T-helper 1 cell (primary cell): Measurements from ENCODE around the gene SSC4D.
"Not testable (repeated sequence)": the region's sequence is repeated elsewhere in the genome, so short reads cannot be mapped to it uniquely, and the experiment has no call there.

Source experiments
- DNase-seq, 5 donors: peaks; one replicate each; pipeline ENCODE4 v3.0.0-alpha.2; 2012 to 2020

SSC4D gene

DNA sequence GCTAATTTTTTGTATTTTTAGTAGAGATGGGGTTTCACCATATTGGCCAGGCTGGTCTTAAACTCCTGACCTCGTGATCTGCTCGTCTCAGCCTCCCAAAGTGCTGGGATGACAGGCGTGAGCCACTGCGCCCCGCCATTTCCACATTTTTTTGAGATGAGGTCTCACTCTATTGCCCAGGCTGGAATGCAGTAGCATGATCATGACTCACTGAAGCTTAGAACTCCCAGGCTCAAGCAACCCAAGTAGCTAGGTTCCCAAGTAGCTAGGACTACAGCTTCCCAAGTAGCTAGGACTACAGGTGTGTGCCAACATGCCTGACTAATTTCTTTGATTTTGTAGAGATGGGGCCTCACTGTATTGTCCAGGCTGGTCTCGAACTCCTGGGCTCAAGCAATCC is 11.6 kb upstream of the SSC4D start:
- not testable (repeated sequence) for DNase-seq

DNA sequence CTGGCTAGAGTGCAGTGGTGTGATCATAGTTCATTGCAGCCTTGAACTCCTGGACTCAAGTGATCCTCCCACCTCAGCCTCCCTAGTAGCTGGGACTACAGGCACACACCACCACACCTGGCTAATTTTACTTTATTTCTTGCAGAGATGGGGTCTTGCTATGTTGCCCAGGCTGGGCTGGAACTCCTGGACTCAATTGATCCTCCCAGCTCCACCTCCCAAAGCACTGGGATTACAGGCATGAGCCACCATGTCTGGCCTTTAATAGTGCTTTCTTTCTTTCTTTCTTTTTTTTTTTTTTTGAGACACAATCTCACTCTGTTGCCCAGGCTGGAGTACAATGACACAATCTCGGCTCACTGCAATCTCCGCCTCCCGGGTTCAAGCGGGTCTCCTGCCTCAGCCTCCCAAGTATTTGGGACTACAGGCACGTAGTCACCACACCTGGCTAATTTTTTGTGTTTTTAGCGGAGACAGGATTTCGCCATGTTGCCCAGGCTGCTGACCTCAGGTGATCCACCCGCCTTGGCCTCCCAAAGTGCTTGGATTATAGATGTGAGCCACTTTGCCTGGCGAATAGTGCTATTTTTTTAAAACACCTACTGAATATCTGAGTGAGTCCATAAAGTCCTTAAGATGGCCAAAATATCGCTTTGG is 8.3 kb upstream of the SSC4D start:
- not testable (repeated sequence) for DNase-seq

- DNase-seq, result no peak
Observed at GRCh38 chr7:76412249-76412648, 2.8 kb upstream of the SSC4D start.

DNA sequence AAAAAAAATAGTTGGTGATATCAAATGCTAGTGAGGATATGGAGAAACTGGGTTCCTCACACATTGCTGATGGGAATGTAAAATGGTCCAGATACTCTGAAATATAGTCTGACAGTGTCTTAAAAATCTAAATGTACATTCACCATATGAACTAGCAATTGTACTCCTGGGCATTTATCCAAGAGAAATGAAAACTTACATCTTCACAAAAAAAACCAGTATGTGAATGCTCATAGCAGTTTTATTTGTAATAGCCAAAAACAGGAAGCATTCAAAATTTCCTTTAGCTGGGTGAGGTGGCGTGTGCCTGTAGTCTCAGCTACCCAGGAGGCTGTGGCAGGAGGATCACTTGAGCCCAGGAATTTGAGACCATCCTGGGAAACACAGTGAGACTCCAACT is 2.1 kb upstream of the SSC4D start:
- no peak for DNase-seq

GRCh38 chr7:76408121-76408560 is 1.4 kb downstream of the SSC4D start:
- no peak for DNase-seq

DNA sequence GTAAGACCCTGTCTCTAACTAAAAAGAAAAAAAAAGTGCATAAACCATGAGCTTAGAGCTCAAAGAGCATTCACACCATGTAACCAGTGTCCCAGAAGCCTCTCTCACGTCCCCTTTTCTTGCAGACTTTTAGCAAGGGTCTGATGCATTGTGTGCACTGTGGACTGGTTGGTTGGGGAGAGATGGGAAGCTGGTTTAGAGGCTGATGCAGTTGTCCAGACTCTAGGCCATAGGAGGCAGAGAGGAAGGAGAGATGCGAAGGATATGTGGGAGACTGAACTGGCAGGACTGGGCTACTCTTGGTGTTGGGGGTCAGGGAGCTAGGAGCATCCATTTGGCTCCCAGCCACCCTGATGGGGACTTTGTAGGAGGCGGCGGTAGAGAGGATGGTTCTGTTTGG is 1.8 kb downstream of the SSC4D start:
- no peak for DNase-seq

GRCh38 chr7:76405738-76406137 is 3.8 kb downstream of the SSC4D start:
- no peak for DNase-seq

DNA sequence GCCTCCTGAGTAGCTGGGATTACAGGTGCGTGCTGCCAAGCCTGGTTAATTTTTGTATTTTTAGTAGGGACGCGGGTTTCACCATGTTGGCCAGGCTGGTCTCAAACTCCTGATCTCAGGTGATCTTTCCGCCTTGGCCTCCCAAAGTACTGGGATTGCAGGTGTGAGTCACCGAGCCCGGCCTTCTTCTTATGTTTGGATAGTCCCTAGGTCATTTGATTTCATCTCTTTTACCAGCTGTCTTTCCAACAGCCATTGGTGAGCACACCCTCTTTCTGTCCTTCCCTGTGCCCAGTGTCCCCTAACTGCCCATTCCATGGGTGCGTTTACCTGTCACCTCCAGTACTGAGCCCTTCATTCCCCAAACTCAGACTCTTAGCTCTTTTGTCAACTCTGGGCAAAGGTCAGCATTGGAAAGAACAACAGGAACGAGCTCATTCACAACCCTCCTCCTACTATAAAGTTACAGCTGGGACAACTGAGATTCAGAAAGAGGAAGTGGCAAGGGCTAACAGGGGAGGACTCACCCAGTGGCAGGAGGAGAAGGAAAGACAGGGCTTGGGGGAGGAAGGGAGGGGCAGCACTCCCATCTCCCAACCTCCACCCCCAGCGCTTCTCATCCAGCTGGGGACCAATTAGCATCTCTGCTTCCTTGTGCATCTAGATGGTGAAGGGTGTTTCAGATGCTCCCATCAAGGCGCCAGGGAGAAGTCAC is 5.6 kb downstream of the SSC4D start:
- DNase-seq, result no peak

DNA sequence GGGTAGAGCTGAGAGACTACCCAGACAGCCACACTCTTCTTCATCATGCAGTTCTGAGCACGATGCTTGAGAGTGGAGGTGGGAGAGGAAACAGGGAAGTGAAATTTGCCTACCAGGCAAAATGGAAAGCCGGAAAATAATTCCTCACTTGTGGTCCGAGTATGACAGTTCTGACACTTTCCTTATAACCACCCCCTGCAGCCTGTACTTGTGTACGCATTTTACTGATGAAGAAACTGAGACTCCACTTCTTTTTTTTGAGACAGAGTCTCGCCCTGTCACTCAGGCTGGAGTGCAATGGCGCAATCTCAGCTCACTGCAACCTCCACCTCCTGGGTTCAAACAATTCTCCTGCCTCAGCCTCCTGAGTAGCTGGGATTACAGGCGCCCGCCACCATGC is 6.4 kb downstream of the SSC4D start:
- DNase-seq, result not testable (repeated sequence)

- no peak for DNase-seq
Observed at GRCh38 chr7:76400248-76400647, 9.2 kb downstream of the SSC4D start.

GRCh38 chr7:76397409-76398183 is 11.9 kb downstream of the SSC4D start:
- DNase-seq, result peak; percentile 65 to 80 (median 75)

DNA sequence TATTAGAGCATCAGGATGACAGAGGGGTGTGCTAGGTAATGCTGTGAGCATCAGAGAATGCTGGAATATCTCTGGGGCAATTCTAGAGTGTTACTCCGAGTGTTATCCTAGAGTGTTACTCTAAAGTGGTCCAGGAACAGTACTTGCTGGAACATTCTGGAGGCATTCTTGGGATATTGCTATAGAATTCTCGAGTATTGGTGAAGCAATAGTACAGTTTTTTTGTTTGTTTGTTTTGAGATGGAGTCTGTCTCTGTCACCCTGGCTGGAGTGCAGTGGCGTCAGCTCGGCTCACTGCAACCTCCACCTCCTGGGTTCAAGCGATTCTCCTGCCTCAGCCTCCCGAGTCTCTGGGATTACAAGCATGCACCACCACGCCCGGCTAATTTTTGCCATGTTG is 12.6 kb downstream of the SSC4D start:
- no peak for DNase-seq

DNA sequence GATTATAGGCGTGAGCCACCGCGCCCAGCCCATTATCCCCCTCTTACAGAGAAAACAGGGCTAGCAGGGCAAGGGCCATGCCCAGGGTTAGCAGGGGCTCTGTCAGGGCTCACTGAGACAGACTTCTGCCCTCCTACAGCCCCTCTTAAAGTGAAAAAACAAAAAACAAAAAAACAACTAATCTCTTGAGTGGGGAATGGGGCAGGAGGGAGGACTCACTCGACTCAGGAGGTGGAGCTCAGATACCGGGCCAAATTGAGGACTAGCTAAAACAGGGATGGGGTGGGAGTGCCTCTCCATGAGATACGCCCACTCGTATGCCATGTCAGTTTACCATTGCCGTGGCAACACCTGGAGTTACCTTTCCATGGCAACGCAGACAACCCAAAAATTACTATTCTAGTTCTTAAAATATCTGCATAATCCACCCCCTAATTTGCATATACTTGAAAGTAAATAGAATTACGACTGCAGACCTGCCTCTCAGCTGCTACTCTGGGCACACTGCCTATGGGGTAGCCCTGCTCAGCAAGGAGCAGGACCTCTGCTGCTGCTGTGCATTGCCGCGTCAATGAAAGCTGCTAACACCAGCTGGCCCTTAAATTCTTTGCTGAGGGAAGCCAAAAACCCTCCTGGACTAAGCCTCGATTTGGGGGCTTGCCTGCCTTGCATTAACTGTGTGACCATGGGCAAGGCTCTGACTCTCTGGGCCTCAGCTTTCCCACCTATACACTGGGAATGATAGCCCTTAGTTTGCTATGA is 13.4 kb downstream of the SSC4D start:
- no peak for DNase-seq

GRCh38 chr7:76395605-76395964 is 13.9 kb downstream of the SSC4D start:
- DNase-seq, result not testable (repeated sequence)

GRCh38 chr7:76394957-76395356 is 14.5 kb downstream of the SSC4D start:
- DNase-seq, result no peak

DNA sequence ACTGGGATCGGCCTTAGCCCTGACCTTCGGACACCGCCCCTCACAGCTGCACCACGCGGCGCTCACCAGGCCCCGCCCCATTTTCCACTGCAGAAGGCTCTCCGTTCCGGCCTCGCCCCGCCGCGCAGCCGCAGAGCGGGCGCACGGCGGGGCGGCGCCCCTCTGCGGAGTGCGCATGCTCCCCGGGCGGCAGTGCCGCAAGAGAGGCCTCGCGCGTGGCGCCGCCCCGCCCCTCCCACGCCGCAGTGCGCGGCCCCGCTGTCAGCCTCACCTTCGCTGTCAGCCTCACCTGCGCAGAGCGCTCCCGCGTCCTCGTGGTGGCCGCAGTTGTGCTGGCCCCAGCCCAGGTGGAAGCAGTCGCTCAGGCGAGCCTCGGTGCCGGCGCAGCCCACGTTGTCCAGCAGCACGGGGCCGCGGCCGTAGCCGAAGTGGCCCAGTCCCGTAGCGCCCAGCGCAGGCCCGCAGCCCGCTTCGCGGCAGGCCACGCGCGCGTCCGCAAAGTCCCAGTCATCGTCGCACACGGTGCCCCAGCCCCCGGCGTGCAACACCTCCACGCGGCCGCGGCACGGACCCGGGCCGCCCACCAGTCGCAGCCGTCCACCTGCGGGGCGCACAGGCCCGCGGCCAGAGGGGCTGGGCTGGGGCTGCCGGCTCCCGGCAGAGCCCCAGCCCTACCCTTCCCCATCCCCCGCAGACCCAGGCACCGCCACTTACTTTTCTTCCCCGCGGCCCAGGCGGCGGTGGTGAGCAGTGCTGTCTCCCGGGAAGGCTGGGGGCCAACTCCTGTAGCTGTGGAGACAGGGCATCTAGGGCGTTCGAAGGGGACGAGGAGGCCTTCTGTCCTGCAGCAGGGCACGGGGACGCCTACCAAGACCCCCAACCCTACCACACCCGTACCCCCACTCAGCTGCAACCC is 16.1 kb downstream of the SSC4D start:
- peak; percentile 83 to 94 (median 86) for DNase-seq

GRCh38 chr7:76392531-76393115 is 16.9 kb downstream of the SSC4D start:
- DNase-seq, result no peak

DNA sequence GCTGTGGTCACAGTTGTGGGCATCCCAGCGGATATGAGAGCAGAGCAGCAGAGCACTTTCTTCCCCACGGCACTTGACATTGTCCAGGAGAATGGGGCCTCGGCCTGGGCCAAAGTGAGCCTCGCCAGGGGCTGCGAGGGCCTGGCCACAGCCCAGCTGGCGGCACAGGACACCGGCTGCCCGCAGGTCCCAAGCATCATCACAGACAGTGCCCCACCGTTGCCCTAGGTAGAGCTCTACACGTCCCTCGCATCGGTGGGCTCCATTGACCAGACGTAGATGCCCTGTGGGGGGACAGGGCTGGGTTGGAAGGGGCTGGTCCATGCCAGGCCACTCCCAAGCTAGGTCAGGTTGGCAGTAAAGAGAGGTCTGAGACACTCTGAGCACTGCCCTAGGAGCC is 19.4 kb downstream of the SSC4D start:
- DNase-seq, result no peak

DNA sequence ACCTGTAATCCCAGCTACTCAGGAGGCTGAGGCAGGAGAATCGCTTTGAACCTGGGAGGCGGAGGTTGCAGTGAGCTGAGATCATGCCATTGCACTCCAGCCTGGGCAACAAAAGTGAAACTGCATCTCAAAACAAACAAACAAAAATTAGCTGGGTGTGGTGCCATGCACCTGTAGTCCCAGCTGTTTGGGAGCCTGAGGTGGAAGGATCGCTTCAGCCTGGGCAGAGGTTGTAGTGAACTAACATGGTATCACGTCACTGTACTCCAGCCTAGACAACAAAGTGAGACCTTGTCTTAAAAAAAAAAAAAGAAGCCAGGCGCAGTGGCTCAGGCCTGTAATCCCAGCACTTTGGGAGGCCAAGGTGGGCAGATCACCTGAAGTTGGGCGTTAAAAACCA is 21.7 kb downstream of the SSC4D start:
- not testable (repeated sequence) for DNase-seq

GRCh38 chr7:76386691-76387260 is 22.7 kb downstream of the SSC4D start:
- DNase-seq, result no peak
